ENCODE results near the gene GPER1.
A peak's percentile ranks its signal among the peaks of the same experiment; 100 is the strongest.

GPER1 gene

GRCh38 chr7:1130021-1130990, 42.4 kb downstream of the GPER1 start:
- H3K4me3 ChIP-seq (ENCODE audit: low read depth, low read length), result no peak overlapping the region
- no peak overlapping the region for H4K12ac ChIP-seq (ENCODE audit: low read depth, low read length)
- H3K14ac ChIP-seq (ENCODE audit: low read length), result no peak overlapping the region
- no peak overlapping the region for H3K18ac ChIP-seq (ENCODE audit: low read length)
- no peak overlapping the region for H4K8ac ChIP-seq (ENCODE audit: low read depth, low read length)
- H3K9ac ChIP-seq (ENCODE audit: low read length), result no peak overlapping the region
- H2BK120ac ChIP-seq (ENCODE audit: insufficient read depth, low read length, poor library complexity), result no peak overlapping the region
- H2BK12ac ChIP-seq (ENCODE audit: low read length), result no peak overlapping the region
- no peak overlapping the region for H3K27ac ChIP-seq (ENCODE audit: low read depth, low read length)
- no peaks in the 10 kb centered on the region for H3K9me3 ChIP-seq (ENCODE audit: insufficient read depth, low read depth, low read length)
- H3K27me3 ChIP-seq (ENCODE audit: insufficient read depth, low read length), result no peaks in the 10 kb centered on the region
- no peaks in the 10 kb centered on the region for H3K79me1 ChIP-seq (ENCODE audit: low read length)
- H3K4me1 ChIP-seq (ENCODE audit: control insufficient read depth in 1 of 2, insufficient read depth in 2 of 2, low read length in 2 of 2), result no peaks in the 10 kb centered on the region
- no peak overlapping the region for H2AK5ac ChIP-seq (ENCODE audit: low read length)
- no CpG with 5 or more reads among the region's 26 CpGs for WGBS (ENCODE audit: extremely low coverage, insufficient coverage, insufficient read length)
- H3K36me3 ChIP-seq (ENCODE audit: control insufficient read depth in 1 of 2, insufficient read depth in 2 of 2, low read length in 2 of 2), result peaks cover 12 to 15% of the 10 kb centered on the region in 2 experiments
- H3K4ac ChIP-seq (ENCODE audit: low read depth, low read length), result no peak overlapping the region
- DNase-seq, result no peak
- H2AFZ ChIP-seq (ENCODE audit: insufficient read depth, low read length, poor library complexity), result no peak overlapping the region
- no peak overlapping the region for H2BK5ac ChIP-seq (ENCODE audit: low read depth, low read length, poor library complexity)
- no peak overlapping the region for H3K4me2 ChIP-seq (ENCODE audit: low read length)
- H3K23ac ChIP-seq (ENCODE audit: low read length), result no peak overlapping the region
- H4K91ac ChIP-seq (ENCODE audit: low read depth, low read length), result no peak overlapping the region
- no peaks in the 10 kb centered on the region for H3K79me2 ChIP-seq (ENCODE audit: control insufficient read depth, insufficient read depth, low read length, poor library complexity)

- Histone ChIP-seq H4K91ac (ENCODE audit: low read depth, low read length) (no peak overlapping the region), H3K36me3 (ENCODE audit: control insufficient read depth in 1 of 2, insufficient read depth in 2 of 2, low read length in 2 of 2) (peaks cover 4 to 12% of the 10 kb centered on the region in 2 experiments), H2BK12ac (ENCODE audit: low read length) (no peak overlapping the region), H3K4me1 (ENCODE audit: control insufficient read depth in 1 of 2, insufficient read depth in 2 of 2, low read length in 2 of 2) (peaks cover 0 to under 1% of the 10 kb centered on the region in 2 experiments), H3K27ac (ENCODE audit: low read depth, low read length) (no peak overlapping the region), H4K8ac (ENCODE audit: low read depth, low read length) (no peak overlapping the region), H2AK5ac (ENCODE audit: low read length) (no peak overlapping the region), H3K14ac (ENCODE audit: low read length) (no peak overlapping the region), H3K79me2 (ENCODE audit: control insufficient read depth, insufficient read depth, low read length, poor library complexity) (no peaks in the 10 kb centered on the region), H3K18ac (ENCODE audit: low read length) (no peak overlapping the region), H4K12ac (ENCODE audit: low read depth, low read length) (no peak overlapping the region), H3K27me3 (ENCODE audit: insufficient read depth, low read length) (no peaks in the 10 kb centered on the region), H2AFZ (ENCODE audit: insufficient read depth, low read length, poor library complexity) (no peak overlapping the region), H3K4me3 (ENCODE audit: low read depth, low read length) (no peak overlapping the region), H3K79me1 (ENCODE audit: low read length) (no peaks in the 10 kb centered on the region), H3K23ac (ENCODE audit: low read length) (no peak overlapping the region), H3K9ac (ENCODE audit: low read length) (no peak overlapping the region), H3K4me2 (ENCODE audit: low read length) (no peak overlapping the region), H2BK120ac (ENCODE audit: insufficient read depth, low read length, poor library complexity) (no peak overlapping the region), H3K9me3 (ENCODE audit: insufficient read depth, low read depth, low read length) (no peaks in the 10 kb centered on the region), H2BK5ac (ENCODE audit: low read depth, low read length, poor library complexity) (no peak overlapping the region), H3K4ac (ENCODE audit: low read depth, low read length) (no peak overlapping the region)
- no CpG with 5 or more reads among the region's 2 CpGs for WGBS (ENCODE audit: extremely low coverage, insufficient coverage, insufficient read length)
- no peak for DNase-seq
Observed at GRCh38 chr7:1131471-1132265, 43.8 kb downstream of the GPER1 start.

- no peak overlapping the region for H3K4ac ChIP-seq (ENCODE audit: low read depth, low read length)
- H2AK5ac ChIP-seq (ENCODE audit: low read length), result no peak overlapping the region
- H3K9ac ChIP-seq (ENCODE audit: low read length), result no peak overlapping the region
- no peak overlapping the region for H3K4me3 ChIP-seq (ENCODE audit: low read depth, low read length)
- no peak overlapping the region for H2BK12ac ChIP-seq (ENCODE audit: low read length)
- H2AFZ ChIP-seq (ENCODE audit: insufficient read depth, low read length, poor library complexity), result no peak overlapping the region
- no peak overlapping the region for H3K18ac ChIP-seq (ENCODE audit: low read length)
- H2BK5ac ChIP-seq (ENCODE audit: low read depth, low read length, poor library complexity), result no peak overlapping the region
- no peaks in the 10 kb centered on the region for H3K27me3 ChIP-seq (ENCODE audit: insufficient read depth, low read length)
- no peak overlapping the region for H3K4me2 ChIP-seq (ENCODE audit: low read length)
- no peaks in the 10 kb centered on the region for H3K79me2 ChIP-seq (ENCODE audit: control insufficient read depth, insufficient read depth, low read length, poor library complexity)
- H4K8ac ChIP-seq (ENCODE audit: low read depth, low read length), result no peak overlapping the region
- no peak overlapping the region for H4K12ac ChIP-seq (ENCODE audit: low read depth, low read length)
- H4K91ac ChIP-seq (ENCODE audit: low read depth, low read length), result no peak overlapping the region
- no peak overlapping the region for H3K27ac ChIP-seq (ENCODE audit: low read depth, low read length)
- no peak overlapping the region for H2BK120ac ChIP-seq (ENCODE audit: insufficient read depth, low read length, poor library complexity)
- H3K23ac ChIP-seq (ENCODE audit: low read length), result no peak overlapping the region
- WGBS (ENCODE audit: extremely low coverage, insufficient coverage, insufficient read length), result no CpG with 5 or more reads among the region's 7 CpGs
- H3K79me1 ChIP-seq (ENCODE audit: low read length), result peaks cover 3% of the 10 kb centered on the region
- H3K36me3 ChIP-seq (ENCODE audit: control insufficient read depth in 1 of 2, insufficient read depth in 2 of 2, low read length in 2 of 2), result peaks cover 0 to 2% of the 10 kb centered on the region in 2 experiments
- DNase-seq, result no peak
- H3K9me3 ChIP-seq (ENCODE audit: insufficient read depth, low read depth, low read length), result no peaks in the 10 kb centered on the region
- no peak overlapping the region for H3K14ac ChIP-seq (ENCODE audit: low read length)
- peaks cover 8 to 10% of the 10 kb centered on the region in 2 experiments for H3K4me1 ChIP-seq (ENCODE audit: control insufficient read depth in 1 of 2, insufficient read depth in 2 of 2, low read length in 2 of 2)
Observed at GRCh38 chr7:1134951-1135350, 47.0 kb downstream of the GPER1 start.

- Histone ChIP-seq H3K36me3 (ENCODE audit: control insufficient read depth in 1 of 2, insufficient read depth in 2 of 2, low read length in 2 of 2) (peaks cover 0 to 1% of the 10 kb centered on the region in 2 experiments), H3K4me3 (ENCODE audit: low read depth, low read length) (peak overlapping the region; percentile 78), H3K79me1 (ENCODE audit: low read length) (peaks cover 3% of the 10 kb centered on the region), H2BK12ac (ENCODE audit: low read length) (no peak overlapping the region), H4K91ac (ENCODE audit: low read depth, low read length) (no peak overlapping the region), H3K4me2 (ENCODE audit: low read length) (peak overlapping the region; percentile 79), H3K27me3 (ENCODE audit: insufficient read depth, low read length) (no peaks in the 10 kb centered on the region), H3K23ac (ENCODE audit: low read length) (no peak overlapping the region), H2AK5ac (ENCODE audit: low read length) (no peak overlapping the region), H3K4me1 (ENCODE audit: control insufficient read depth in 1 of 2, insufficient read depth in 2 of 2, low read length in 2 of 2) (peaks cover 8 to 10% of the 10 kb centered on the region in 2 experiments), H2AFZ (ENCODE audit: insufficient read depth, low read length, poor library complexity) (peak overlapping the region; percentile 10), H4K12ac (ENCODE audit: low read depth, low read length) (no peak overlapping the region), H2BK5ac (ENCODE audit: low read depth, low read length, poor library complexity) (no peak overlapping the region), H3K9ac (ENCODE audit: low read length) (no peak overlapping the region), H3K9me3 (ENCODE audit: insufficient read depth, low read depth, low read length) (no peaks in the 10 kb centered on the region), H3K18ac (ENCODE audit: low read length) (no peak overlapping the region), H4K8ac (ENCODE audit: low read depth, low read length) (no peak overlapping the region), H3K27ac (ENCODE audit: low read depth, low read length) (no peak overlapping the region), H3K79me2 (ENCODE audit: control insufficient read depth, insufficient read depth, low read length, poor library complexity) (no peaks in the 10 kb centered on the region), H2BK120ac (ENCODE audit: insufficient read depth, low read length, poor library complexity) (no peak overlapping the region), H3K4ac (ENCODE audit: low read depth, low read length) (no peak overlapping the region), H3K14ac (ENCODE audit: low read length) (no peak overlapping the region)
- DNase-seq, result no peak
- no CpG with 5 or more reads among the region's 9 CpGs for WGBS (ENCODE audit: extremely low coverage, insufficient coverage, insufficient read length)
Observed at GRCh38 chr7:1136841-1137516, 49.1 kb downstream of the GPER1 start.
